HG02870 (cell line): ENCODE data around the gene TWF2.

Experiments used
- ATAC-seq: cut with Tn5 transposase; IDR thresholded peaks from one replicate; pipeline ENCODE4 v1.9.1; 2021; ENCODE audit warnings: mild to moderate bottlenecking, moderate library complexity; ENCODE audit not compliant: unreplicated experiment

TWF2 gene

GRCh38 chr3:52223449-52224408 lies 15.2 kb downstream of the TWF2 start:
- ATAC-seq = no peak

- no peak for ATAC-seq
Measured at GRCh38 chr3:52222319-52223221, 16.4 kb downstream of the TWF2 start.

DNA sequence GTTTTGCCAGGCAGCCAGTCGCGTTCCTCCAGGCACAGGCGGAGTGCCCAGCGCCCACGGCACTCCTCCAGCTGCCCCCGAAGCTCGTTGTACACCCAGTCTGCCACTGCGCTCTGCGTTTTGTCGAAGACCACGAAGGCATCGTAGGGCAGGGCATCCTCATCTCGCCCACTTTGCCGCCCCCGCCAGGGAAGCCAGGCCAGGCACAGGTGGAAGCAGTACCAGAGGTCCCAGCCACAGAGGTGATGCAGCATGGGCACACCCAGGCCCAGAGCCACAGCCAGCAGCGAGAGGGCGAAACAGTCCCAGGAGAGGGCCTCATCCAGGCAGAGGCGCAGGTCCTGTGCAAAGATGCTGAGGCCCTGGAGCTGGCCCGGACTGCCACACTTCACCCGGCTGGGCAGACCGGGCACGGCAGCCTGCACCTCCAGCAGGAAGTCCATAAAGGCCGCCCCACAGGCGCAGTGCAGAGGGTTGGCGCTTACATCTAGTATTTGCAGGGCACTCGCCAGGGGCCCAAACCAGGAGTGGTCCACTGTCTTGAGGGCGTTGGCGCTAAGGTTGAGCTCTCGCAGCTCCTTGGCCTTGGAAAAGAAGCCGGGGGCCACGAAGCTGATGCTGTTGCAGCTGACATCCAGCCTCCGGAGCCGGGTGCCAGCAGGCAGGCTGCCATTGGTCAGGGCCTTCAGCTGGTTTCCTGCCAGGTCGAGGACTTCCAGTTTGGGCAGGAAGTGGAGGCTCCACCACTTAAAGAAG lies 17.2 kb downstream of the TWF2 start:
- ATAC-seq = no peak

- ATAC-seq = no peak
Measured at GRCh38 chr3:52221141-52221562, 17.8 kb downstream of the TWF2 start.

GRCh38 chr3:52220380-52221026 lies 18.5 kb downstream of the TWF2 start:
- ATAC-seq = no peak

GRCh38 chr3:52218937-52219650 lies 19.9 kb downstream of the TWF2 start:
- no peak for ATAC-seq

GRCh38 chr3:52218454-52218853 lies 20.5 kb downstream of the TWF2 start:
- ATAC-seq = no peak

DNA sequence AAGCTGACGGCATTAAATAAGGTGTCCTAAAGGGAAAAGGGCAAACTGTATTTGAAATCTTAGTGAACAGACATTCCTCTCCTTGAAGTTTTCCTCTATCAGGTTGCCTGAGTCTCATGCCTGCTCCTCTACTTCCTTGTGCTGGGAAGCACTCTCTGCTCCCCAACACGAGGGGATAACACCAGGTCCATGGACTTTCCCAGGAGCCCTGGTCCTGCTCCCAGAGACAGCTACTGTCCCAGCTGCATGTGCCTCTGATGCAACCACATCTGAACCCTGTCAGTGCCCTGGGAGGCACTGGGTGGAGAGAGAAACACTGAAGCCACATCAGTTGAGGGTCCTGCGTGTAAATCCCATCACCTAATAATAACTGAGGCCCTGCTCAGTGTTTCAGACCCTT lies 20.9 kb downstream of the TWF2 start:
- ATAC-seq = no peak

DNA sequence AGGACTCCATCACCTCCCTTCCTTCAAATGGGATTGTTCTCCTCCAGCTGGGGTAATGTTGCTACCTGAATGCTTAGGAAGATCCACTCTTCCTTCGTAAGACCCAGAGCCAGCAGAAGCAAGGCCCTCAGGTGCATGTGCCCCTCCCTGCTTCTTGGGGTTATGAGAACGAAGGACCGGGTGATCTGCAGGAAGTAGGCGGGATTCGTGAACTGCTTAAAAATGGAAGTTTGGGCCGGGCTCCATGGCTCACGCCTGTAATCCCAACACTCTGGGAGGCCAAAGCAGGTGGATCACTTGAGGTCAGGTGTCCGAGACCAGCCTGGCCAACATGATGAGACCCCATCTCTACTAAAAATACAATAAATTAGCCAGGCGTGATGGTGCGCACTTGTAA lies 21.6 kb downstream of the TWF2 start:
- no peak for ATAC-seq

GRCh38 chr3:52216585-52217408 lies 22.2 kb downstream of the TWF2 start:
- no peak for ATAC-seq

DNA sequence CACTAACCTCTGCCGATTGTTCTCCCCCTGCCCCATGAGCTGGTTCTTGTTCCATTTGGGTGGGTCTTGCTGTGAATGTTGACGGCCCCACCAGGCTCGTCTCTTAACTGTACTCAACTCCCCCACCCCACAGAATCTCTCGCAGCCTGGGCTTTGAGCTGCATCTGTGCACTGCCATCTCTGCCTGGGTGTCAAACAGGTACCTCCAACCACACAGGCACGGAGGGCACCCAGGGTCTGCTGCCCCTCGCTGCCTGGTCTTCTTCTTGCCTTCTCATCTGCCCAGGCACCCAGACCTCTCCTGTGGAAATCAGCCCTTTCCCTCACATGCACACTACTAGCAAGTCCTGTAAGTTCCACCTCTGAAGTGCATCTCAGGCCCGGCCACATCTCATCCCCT lies 23.6 kb downstream of the TWF2 start:
- ATAC-seq = no peak

DNA sequence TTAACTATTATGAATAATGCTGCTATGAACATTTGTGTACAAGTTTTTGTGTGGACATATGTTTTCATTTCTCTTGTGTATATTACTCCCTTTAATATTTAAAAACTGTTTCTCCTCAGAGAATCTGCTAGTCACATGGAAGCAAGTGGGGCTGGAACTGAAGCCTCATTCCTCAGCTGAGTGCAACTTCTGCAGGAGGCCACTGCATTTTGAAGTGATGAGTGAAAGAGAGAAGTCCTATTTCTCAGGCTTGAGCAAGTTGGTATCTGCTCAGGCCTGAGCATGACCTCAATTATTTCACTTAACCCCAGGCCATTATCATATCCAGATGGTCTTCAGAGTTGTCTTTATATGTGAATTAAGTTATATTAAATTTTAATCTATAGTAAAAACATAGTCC lies 25.1 kb downstream of the TWF2 start:
- ATAC-seq = no peak

DNA sequence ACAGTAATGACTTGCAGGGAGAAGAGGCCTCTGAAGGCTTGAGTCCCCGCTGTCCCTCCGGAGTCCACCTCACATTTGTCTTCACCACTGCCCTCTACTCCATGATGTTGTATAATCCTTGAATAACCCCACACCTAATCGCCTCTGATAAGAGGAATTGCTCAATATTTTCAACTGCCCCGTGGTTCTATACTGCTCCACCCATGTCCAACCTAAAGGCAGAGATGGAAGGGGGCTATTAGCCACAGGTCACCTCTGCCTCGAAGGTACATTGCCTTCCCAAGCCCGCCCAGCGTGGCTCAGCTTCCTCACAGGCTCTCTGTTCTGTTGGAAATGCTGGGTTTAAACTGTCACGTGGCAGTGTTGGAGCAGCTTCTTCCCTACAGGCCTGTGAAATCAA lies 26.0 kb downstream of the TWF2 start:
- no peak for ATAC-seq

- no peak for ATAC-seq
Measured at GRCh38 chr3:52211268-52211891, 27.6 kb downstream of the TWF2 start.

- ATAC-seq = no peak
Measured at GRCh38 chr3:52210550-52211046, 28.4 kb downstream of the TWF2 start.

- ATAC-seq = no peak
Measured at GRCh38 chr3:52210037-52210436, 28.9 kb downstream of the TWF2 start.

DNA sequence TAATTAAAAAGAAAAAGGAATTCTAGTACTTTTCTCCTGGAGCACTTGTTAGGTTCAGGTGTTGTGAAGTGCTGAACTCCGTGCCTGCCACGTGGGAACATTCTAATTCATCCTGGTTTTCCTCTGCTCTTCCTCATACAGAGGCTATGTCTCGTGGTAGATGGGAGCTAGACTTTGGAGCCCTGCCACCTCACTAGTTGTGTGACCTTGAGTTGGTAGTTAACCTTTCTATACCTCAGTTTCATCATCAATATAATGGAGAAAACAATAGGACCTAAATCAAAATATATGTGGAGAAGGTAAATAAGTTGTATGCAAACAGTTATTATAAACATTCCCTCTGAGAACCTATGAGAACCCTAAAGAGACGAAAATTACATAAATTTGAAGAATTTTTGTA lies 30.4 kb downstream of the TWF2 start:
- ATAC-seq = no peak

DNA sequence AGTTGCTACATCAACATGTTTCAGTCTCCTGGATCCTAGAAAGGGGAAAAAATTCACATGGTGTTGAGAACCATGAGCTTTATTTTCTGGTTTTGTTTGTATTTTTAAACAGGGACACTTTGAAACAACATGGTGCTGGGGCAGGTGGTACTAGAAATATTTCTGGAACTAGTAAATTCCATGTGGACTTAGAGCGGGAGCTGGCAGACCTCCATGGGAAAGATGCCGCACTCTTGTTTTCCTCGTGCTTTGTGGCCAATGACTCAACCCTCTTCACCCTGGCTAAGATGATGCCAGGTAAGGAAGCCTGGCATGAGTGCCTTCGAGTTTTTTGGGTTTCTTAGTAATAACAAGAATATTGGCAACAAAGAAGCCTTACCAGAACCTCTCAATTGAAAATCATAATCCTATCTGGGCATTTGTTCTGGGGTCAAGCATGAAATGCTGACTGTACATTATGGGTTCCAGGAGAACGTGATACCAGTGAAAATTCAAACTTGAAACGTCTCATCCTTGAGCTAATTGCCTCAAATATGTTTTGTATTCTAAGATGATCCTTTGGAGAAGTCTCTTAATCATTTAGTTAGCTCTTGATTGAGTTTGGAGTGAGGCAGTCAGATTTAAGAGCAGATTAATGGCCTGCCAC lies 33.1 kb downstream of the TWF2 start:
- no peak for ATAC-seq
